ENCODE measurements around the gene ZNF879. TPM values are rescaled to one million over a fixed set of nuclear protein-coding genes. Genes with fewer than 3 reads are reported as not detected.

Gene ZNF879
- total RNA-seq, 2 donors from 2014 or later = 1.8 to 2.7 TPM

GRCh38 chr5:178996156-178996555, 27.4 kb upstream of the ZNF879 start:
- Histone ChIP-seq H3K9ac (ENCODE audit: low read depth in 2 of 2, low read length in 2 of 2) (no peak overlapping the region), H3K9me3 (no peaks in the 10 kb centered on the region), H3K4me3 (no peak overlapping the region), H3K4me1 (no peaks in the 10 kb centered on the region), H3K36me3 (no peaks in the 10 kb centered on the region), H3K27me3 (no peaks in the 10 kb centered on the region), H3K27ac (no peak overlapping the region)
- DNase-seq = no peak
- intact Hi-C loops (cut with DNase I) = no loop called here
- TF ChIP-seq, protein P1, sequence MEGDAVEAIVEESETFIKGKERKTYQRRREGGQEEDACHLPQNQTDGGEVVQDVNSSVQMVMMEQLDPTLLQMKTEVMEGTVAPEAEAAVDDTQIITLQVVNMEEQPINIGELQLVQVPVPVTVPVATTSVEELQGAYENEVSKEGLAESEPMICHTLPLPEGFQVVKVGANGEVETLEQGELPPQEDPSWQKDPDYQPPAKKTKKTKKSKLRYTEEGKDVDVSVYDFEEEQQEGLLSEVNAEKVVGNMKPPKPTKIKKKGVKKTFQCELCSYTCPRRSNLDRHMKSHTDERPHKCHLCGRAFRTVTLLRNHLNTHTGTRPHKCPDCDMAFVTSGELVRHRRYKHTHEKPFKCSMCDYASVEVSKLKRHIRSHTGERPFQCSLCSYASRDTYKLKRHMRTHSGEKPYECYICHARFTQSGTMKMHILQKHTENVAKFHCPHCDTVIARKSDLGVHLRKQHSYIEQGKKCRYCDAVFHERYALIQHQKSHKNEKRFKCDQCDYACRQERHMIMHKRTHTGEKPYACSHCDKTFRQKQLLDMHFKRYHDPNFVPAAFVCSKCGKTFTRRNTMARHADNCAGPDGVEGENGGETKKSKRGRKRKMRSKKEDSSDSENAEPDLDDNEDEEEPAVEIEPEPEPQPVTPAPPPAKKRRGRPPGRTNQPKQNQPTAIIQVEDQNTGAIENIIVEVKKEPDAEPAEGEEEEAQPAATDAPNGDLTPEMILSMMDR (IDR thresholded peaks at IDR 0.05) = no peak

DNA sequence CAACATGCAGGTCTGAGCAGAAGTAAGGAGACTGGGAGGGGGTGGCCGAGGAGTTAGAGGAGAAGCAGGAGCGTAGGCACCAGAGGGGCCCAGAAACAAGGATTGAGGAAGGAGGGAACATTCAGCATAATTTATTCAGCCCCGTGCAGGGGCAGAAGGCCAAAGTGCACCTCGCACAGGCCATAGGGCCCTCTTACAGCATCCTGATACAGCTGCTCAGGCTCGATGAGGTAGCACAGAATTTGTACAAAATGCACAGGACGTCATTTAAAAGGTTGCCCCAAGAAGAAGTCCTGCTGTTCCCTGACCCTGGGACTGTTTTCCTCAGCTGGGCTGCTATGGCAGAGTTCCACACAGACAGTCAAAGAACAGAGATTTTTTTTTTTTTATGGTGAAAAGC, 26.4 kb upstream of the ZNF879 start:
- Histone ChIP-seq H3K36me3 (no peaks in the 10 kb centered on the region), H3K9ac (ENCODE audit: low read depth in 2 of 2, low read length in 2 of 2) (no peak overlapping the region), H3K4me1 (no peaks in the 10 kb centered on the region), H3K27ac (no peak overlapping the region), H3K9me3 (no peaks in the 10 kb centered on the region), H3K27me3 (no peaks in the 10 kb centered on the region), H3K4me3 (no peak overlapping the region)
- intact Hi-C loops (cut with DNase I) = no loop called here
- DNase-seq = no peak
- TF ChIP-seq, protein P1 (IDR thresholded peaks at IDR 0.05) = no peak

- Histone ChIP-seq H3K9ac (ENCODE audit: low read depth in 2 of 2, low read length in 2 of 2) (no peak overlapping the region), H3K27ac (no peak overlapping the region), H3K4me3 (no peak overlapping the region), H3K9me3 (no peaks in the 10 kb centered on the region), H3K36me3 (no peaks in the 10 kb centered on the region), H3K4me1 (no peaks in the 10 kb centered on the region), H3K27me3 (no peaks in the 10 kb centered on the region)
- TF ChIP-seq, protein P1 (IDR thresholded peaks at IDR 0.05) = no peak
- no peak for DNase-seq
- intact Hi-C loops (cut with DNase I) = no loop called here
Observed at GRCh38 chr5:178998441-178998840, 25.2 kb upstream of the ZNF879 start.

DNA sequence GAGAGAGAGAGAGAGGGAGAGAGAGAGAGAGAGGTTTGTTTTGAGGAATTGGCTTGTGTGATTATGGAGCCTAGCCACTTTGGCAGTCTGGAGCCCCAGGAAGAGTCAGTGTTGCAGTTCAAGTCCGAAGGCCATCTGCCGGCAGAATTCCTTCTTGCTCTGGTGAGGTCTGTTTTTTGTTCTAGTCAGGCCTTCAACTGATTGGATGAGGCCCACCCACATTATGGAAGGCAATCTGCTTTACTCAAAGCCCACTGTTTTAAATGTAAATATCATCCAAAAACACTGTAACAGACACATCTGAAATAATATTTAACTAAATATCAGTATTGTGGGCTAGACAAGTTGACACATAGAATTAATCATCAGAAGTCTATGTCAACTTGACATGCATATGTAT, 17.0 kb upstream of the ZNF879 start:
- H3K9ac ChIP-seq (ENCODE audit: low read depth in 2 of 2, low read length in 2 of 2) = no peak overlapping the region
- no peaks in the 10 kb centered on the region for H3K4me1 ChIP-seq
- no peaks in the 10 kb centered on the region for H3K9me3 ChIP-seq
- DNase-seq = no peak
- TF ChIP-seq, protein P1 (IDR thresholded peaks at IDR 0.05) = no peak
- H3K36me3 ChIP-seq = no peaks in the 10 kb centered on the region
- intact Hi-C loops (cut with DNase I) = no loop called here
- no peak overlapping the region for H3K27ac ChIP-seq
- no peak overlapping the region for H3K4me3 ChIP-seq
- H3K27me3 ChIP-seq = no peaks in the 10 kb centered on the region

DNA sequence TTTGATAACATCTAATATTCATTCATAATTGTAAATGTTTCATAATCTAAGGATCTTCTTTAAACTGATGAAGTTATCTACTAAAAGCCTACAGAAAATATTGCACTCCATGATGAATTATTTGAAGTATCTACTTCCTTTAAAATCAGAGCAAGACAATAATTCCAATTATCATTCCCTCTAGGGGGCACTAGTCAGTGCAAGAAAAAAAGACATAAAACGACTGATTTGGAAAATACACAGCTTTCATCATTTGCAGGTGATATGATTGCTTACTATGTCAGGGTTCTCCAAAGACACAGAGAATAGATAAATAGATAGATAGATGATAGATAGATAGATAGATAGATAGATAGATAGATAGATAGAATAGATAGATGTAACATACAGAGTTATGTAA, 14.9 kb upstream of the ZNF879 start:
- no peak overlapping the region for H3K9ac ChIP-seq (ENCODE audit: low read depth in 2 of 2, low read length in 2 of 2)
- no peak for DNase-seq
- intact Hi-C loops (cut with DNase I) = no loop called here
- H3K27ac ChIP-seq = no peak overlapping the region
- no peaks in the 10 kb centered on the region for H3K27me3 ChIP-seq
- no peaks in the 10 kb centered on the region for H3K9me3 ChIP-seq
- H3K4me3 ChIP-seq = no peak overlapping the region
- H3K36me3 ChIP-seq = no peaks in the 10 kb centered on the region
- TF ChIP-seq, protein P1 (IDR thresholded peaks at IDR 0.05) = no peak
- no peaks in the 10 kb centered on the region for H3K4me1 ChIP-seq

All from colonic mucosa (tissue), 4 donors.